A549 (cell line): Measurements from ENCODE around the gene HOXB5. TPM values are rescaled to one million over a fixed set of nuclear protein-coding genes. Genes with fewer than 3 reads are reported as not detected.

Experiments
- ATAC-seq, 2 experiments: fragments of 200-7000 bp in 1 of 2; fragments of >200 bp in 1 of 2; cut with Nextera tagmentation in 1 of 2; cut with Tn5 transposase in 1 of 2; 3 replicates each; pipeline versions ENCODE4 v1.8.0 to v1.9.1; 2018 to 2020; ENCODE audit warnings: mild to moderate bottlenecking in 1 of 2, moderate library complexity in 1 of 2
- CTCF ChIA-PET: fragments of 300-600 bp; sonication (Branson Sonifier 250); formaldehyde crosslinking; extraction: SDS; loops from one replicate; lab custom pipeline; 2021; ENCODE audit warnings: antibody characterized with exemption, inconsistent platforms; lab: Yijun Ruan, JAX
- POLR2A ChIA-PET: fragments of 350-600 bp; formaldehyde crosslinking; extraction: SDS; loops from one replicate; lab custom pipeline; 2021; ENCODE audit warnings: antibody characterized with exemption, inconsistent platforms; lab: Yijun Ruan, JAX
- DNase-seq, 2 experiments: peaks; one replicate each; pipeline versions ENCODE4 v3.0.0 to v3.0.0-alpha.2; 2011 to 2016; ENCODE audit warnings: low read depth in 1 of 2, low spot score in 1 of 2
- FAIRE-seq: peaks from 2 replicates; lab custom pipeline; 2011; peaks lifted over from hg19 to GRCh38; lab: Jason Lieb, UNC
- H3K27ac ChIP-seq, 2 experiments: fragments of >200 bp; sonication (Bioruptor Twin); formaldehyde crosslinking; 3 replicates each; pipeline ENCODE4 v1.5.1; 2016 to 2017
- H3K4me1 ChIP-seq: fragments of >200 bp; sonication (Bioruptor Twin); formaldehyde crosslinking; 3 replicates; pipeline ENCODE4 v1.6.1; 2016
- H3K4me2 ChIP-seq: fragments of >200 bp; sonication (Bioruptor Twin); formaldehyde crosslinking; 3 replicates; pipeline ENCODE4 v1.6.1; 2016
- H3K4me3 ChIP-seq: fragments of >200 bp; sonication (Bioruptor Twin); formaldehyde crosslinking; 3 replicates; pipeline ENCODE4 v1.5.1; 2016
- H3K9me3 ChIP-seq: fragments of >200 bp; sonication (Bioruptor Twin); formaldehyde crosslinking; 3 replicates; pipeline ENCODE4 v1.6.1; 2016
- BHLHE40 ChIP-seq: IDR thresholded peaks from 2 replicates; pipeline ENCODE4 v1.6.1; 2012; ENCODE audit warnings: low read depth, low read length, inconsistent platforms
- CBX8 ChIP-seq: fragments of 200-600 bp; sonication (generic); IDR thresholded peaks from 2 replicates; pipeline ENCODE4 v1.6.1; 2016
- CHD2 ChIP-seq: fragments of 150-350 bp; IDR thresholded peaks from 2 replicates; pipeline ENCODE4 v1.6.1; 2014; ENCODE audit warnings: low read length; ENCODE audit not compliant: partially characterized antibody
- EHMT2 ChIP-seq: fragments of 200-600 bp; sonication (generic); IDR thresholded peaks from 2 replicates; pipeline ENCODE4 v1.6.1; 2016; ENCODE audit warnings: antibody characterized with exemption, low read depth, mild to moderate bottlenecking, moderate library complexity
- HDAC2 ChIP-seq: fragments of 200-600 bp; sonication (generic); IDR thresholded peaks from 2 replicates; pipeline ENCODE4 v1.6.1; 2016
- NFE2L2 ChIP-seq: fragments of 150-350 bp; conservative IDR thresholded peaks from 2 replicates; pipeline ENCODE4 v1.6.1; 2014; ENCODE audit warnings: low read length
- POLR2AphosphoS2 ChIP-seq: conservative IDR thresholded peaks from 2 replicates; pipeline ENCODE4 v1.6.1; 2012; ENCODE audit warnings: low read length, improper control_type of control experiment, inconsistent platforms
- REST ChIP-seq: fragments of 200-600 bp; sonication (generic); IDR thresholded peaks from 2 replicates; pipeline ENCODE4 v1.6.1; 2016; ENCODE audit warnings: antibody characterized with exemption, mild to moderate bottlenecking, moderate library complexity
- RNF2 ChIP-seq: fragments of 200-600 bp; sonication (generic); IDR thresholded peaks from 2 replicates; pipeline ENCODE4 v1.6.1; 2016; ENCODE audit warnings: low read depth, mild to moderate bottlenecking, antibody characterized with exemption, moderate library complexity, borderline replicate concordance
- ZFP36 ChIP-seq: fragments of 450-650 bp; IDR thresholded peaks from 2 replicates; pipeline ENCODE4 v1.6.1; 2014; ENCODE audit warnings: borderline replicate concordance; ENCODE audit not compliant: partially characterized antibody
- ZNF302 ChIP-seq: fragments of 250-450 bp; sonication (Bioruptor Pico); IDR thresholded peaks from 2 replicates; pipeline ENCODE4 v1.9.0; 2021; ENCODE audit warnings: inconsistent platforms, mild to moderate bottlenecking, moderate library complexity
- WGBS: methylation state at CpG from one replicate; pipeline ENCODE4 v1.1.6; 2017; ENCODE audit errors: missing lambda C conversion rate; 5-methylcytosine and 5-hydroxymethylcytosine counted together
- polyA plus RNA-seq, 4 experiments: library from polyadenylated mRNA; depleted of rRNA in 3 of 4; stranded (reverse); fragments of >200 nt; fragmentation: RNase III in 1 of 4; extraction: RNeasy Plus Mini Kit Qiagen cat#74134 plus additional on column Dnase treatment in 1 of 4; gene quantifications; 2 replicates in 3 of 4; 3 replicates in 1 of 4; pipeline ENCODE4 v1.2.3, GENCODE V29; 2011 to 2017
- TF ChIP-seq, protein P1 (sequence below): fragments of 250-450 bp; sonication (Bioruptor Pico); IDR thresholded peaks from 2 replicates; pipeline ENCODE4 v1.5.0; 2020; ENCODE audit warnings: low read depth, mild to moderate bottlenecking, moderate library complexity

Gene HOXB5
- polyA plus RNA-seq, 2 of the 4 experiments (the other 2 are of a cell fraction), result 2.5 to 3.0 TPM

- no peak for TF ChIP-seq REST
- no peak for TF ChIP-seq HDAC2
- no peak for TF ChIP-seq NFE2L2
- no peak for TF ChIP-seq EHMT2
- TF ChIP-seq RNF2, result no peak
- TF ChIP-seq CBX8, result no peak
- no peak for TF ChIP-seq ZFP36
- no peak for TF ChIP-seq BHLHE40
- TF ChIP-seq, protein P1, sequence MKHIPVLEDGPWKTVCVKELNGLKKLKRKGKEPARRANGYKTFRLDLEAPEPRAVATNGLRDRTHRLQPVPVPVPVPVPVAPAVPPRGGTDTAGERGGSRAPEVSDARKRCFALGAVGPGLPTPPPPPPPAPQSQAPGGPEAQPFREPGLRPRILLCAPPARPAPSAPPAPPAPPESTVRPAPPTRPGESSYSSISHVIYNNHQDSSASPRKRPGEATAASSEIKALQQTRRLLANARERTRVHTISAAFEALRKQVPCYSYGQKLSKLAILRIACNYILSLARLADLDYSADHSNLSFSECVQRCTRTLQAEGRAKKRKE (CRISPR knock-in tag), result no peak
- no peak for TF ChIP-seq POLR2AphosphoS2
These were observed 13.5 kb upstream of the HOXB5 start (continued) for GRCh38 chr17:48606892-48607614.

- ChIA-PET CTCF (interaction anchor here (0.9 to 4.4 kb wide), 6 partner anchors 31 to 579 kb away, joined by 3 to 22 read pairs (median 4); no protein-coding TSS in a partner anchor), POLR2A (no interaction called here)
- peaks cover 23% of the 10 kb centered on the region for H3K4me1 ChIP-seq
- TF ChIP-seq ZNF302, result no peak
- no peak overlapping the region for H3K4me2 ChIP-seq
- ATAC-seq (no peak), FAIRE-seq (peak; percentile 43), DNase-seq (no peak)
- 93% methylated on average over 41 of the region's 41 CpGs for WGBS
- H3K27ac ChIP-seq, result peak overlapping the region in 1 of 2 experiments; percentile 95; a peak in 1 of 6 replicates
- H3K9me3 ChIP-seq, result no peaks in the 10 kb centered on the region
- H3K4me3 ChIP-seq, result no peak overlapping the region
These were observed 12.7 kb upstream of the HOXB5 start for GRCh38 chr17:48605991-48606891.

DNA sequence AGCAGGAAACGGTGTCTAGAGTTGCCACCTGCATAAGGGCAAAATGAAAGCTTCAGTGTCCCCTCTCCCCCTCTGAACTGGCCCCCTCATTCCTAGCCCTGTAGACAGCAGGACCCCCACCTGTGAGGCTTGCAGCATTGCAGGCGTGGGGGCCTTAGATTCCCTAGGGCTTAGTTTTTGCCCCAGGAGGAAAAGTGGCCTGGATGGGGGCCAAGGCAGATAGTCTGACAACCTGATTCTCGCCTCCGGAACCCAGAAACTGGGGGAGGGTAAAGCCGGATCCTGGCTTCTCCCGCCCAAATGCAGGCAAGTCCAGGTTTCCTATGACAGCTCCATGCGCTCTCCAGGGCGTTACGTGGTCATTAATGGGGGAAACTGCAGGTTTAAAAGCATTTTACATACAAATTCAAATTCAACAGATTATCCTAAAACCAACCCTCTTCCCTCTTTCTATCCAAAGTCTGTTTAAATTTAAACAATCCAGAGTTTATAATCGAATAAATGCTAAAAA is 11.9 kb upstream of the HOXB5 start:
- ATAC-seq (no peak), FAIRE-seq (no peak)
- ChIA-PET POLR2A (no interaction called here), CTCF (interaction anchor here (0.6 to 1.8 kb wide), 5 partner anchors 131 to 579 kb away, joined by 3 to 5 read pairs (median 4); no protein-coding TSS in a partner anchor)
- WGBS, result 78% methylated on average over 10 of the region's 10 CpGs
- peak overlapping the region; percentile 91 for H3K4me2 ChIP-seq
- TF ChIP-seq CHD2 (no peak), NFE2L2 (no peak)
- TF ChIP-seq, all 56 proteins: peak for 0
- Histone ChIP-seq H3K4me1 (peaks cover 31% of the 10 kb centered on the region), H3K9me3 (no peaks in the 10 kb centered on the region), H3K4me3 (peak overlapping the region; percentile 59), H3K27ac (peak overlapping the region; percentile 91 to 95)
- DNase-seq, result no peak
